Measurements from ENCODE around the gene DAB2IP.

The DAB2IP gene

DNA sequence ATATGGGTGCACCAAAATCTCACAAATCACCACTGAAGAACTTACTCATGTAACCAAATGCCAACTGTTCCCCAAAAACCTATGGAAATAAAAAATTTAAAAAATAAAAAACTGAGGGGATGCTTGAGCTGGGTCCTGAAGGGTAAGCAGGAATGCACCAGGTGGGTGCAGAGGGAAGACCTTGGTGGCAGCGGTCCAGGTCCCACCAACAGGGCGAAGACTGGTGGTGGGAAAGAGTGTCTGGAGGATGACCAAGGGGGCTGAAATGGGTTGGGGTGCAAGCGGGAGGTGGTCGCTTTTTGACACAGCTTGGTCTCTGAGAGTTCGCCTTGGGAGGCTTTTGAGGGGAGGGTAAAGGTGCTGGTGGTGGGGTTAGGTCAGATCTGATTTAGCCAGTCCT lies 3.3 kb upstream of the DAB2IP start:
- peaks cover 7 to 34% (median 27%) of the 10 kb centered on the region in 4 donors for H3K4me1 ChIP-seq
- DNase-seq: no peak
- H3K27me3 ChIP-seq: no peaks in the 10 kb centered on the region
- intact Hi-C loops (cut with DNase I; ENCODE audit: low total_unique reads): no loop called here
- no peak overlapping the region for H3K27ac ChIP-seq
- TF ChIP-seq, protein P1, sequence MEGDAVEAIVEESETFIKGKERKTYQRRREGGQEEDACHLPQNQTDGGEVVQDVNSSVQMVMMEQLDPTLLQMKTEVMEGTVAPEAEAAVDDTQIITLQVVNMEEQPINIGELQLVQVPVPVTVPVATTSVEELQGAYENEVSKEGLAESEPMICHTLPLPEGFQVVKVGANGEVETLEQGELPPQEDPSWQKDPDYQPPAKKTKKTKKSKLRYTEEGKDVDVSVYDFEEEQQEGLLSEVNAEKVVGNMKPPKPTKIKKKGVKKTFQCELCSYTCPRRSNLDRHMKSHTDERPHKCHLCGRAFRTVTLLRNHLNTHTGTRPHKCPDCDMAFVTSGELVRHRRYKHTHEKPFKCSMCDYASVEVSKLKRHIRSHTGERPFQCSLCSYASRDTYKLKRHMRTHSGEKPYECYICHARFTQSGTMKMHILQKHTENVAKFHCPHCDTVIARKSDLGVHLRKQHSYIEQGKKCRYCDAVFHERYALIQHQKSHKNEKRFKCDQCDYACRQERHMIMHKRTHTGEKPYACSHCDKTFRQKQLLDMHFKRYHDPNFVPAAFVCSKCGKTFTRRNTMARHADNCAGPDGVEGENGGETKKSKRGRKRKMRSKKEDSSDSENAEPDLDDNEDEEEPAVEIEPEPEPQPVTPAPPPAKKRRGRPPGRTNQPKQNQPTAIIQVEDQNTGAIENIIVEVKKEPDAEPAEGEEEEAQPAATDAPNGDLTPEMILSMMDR (IDR thresholded peaks at IDR 0.05): no peak
- no peaks in the 10 kb centered on the region for H3K36me3 ChIP-seq
- H3K4me3 ChIP-seq: no peak overlapping the region
- H3K9me3 ChIP-seq: no peaks in the 10 kb centered on the region

DNA sequence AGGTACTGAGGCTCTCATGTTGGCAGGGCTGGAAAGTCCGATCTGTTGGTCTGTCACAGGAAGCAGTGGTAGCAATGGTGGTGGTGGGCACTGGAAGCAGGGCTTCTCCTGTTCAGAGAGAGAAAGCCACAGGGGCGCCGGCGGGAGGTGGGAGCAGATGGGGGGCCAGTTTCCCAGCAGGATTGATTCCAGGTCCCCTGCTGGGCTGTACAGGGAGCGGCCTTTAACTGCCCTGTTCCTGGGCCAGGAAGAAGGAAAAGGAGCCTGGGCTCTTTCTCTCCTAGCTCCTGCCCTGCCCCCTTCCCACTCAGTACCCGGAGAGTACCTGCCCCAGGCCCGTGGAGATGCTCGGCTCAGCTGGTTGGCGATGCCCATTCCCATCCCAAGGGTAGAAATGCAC lies 2.6 kb upstream of the DAB2IP start:
- Histone ChIP-seq H3K36me3 (no peaks in the 10 kb centered on the region), H3K4me3 (no peak overlapping the region), H3K27ac (no peak overlapping the region), H3K4me1 (peaks cover 7 to 34% (median 27%) of the 10 kb centered on the region in 4 donors), H3K9me3 (no peaks in the 10 kb centered on the region), H3K27me3 (no peaks in the 10 kb centered on the region)
- DNase-seq: no peak
- TF ChIP-seq, protein P1 (IDR thresholded peaks at IDR 0.05): no peak
- intact Hi-C loops (cut with DNase I; ENCODE audit: low total_unique reads): no loop called here

DNA sequence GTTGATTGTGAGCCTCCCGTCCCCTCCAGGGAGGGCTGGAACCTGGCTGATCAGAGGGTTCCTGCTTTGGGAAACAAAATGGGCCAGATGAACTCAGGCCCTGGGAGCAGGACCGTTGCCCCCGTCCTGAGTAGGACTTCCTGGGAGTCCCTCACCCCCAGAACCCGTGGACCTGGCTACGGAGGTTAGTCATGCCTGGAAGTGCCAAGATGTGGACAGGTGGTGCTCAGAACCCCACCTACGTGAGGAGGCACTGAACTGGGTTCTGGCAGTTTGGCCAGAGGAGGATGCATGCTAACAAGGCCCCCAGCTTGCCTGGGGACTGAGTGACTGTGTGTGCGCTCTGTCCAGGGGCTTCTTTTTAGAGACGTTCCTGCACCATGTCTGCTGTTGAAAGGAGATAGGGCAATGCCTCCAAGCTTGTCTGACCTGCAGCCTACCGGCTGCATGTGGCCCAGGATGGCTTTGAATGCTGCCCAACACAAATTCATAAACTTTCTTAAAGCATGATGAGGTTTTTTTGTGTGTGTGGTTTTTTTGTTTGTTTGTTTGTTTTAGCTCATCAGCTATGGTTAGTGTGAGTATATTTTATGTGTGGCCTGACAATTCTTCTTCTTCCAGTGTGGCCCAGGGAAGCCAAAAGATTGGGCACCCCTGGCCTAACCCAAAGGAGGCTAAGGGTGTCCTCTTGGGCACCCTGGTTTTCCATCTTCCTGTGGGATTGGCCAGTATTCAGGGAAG lies 1.8 kb upstream of the DAB2IP start:
- intact Hi-C loops (cut with DNase I; ENCODE audit: low total_unique reads): no loop called here
- Histone ChIP-seq H3K27ac (peak overlapping the region; percentile 34 to 65), H3K4me3 (no peak overlapping the region), H3K36me3 (no peaks in the 10 kb centered on the region), H3K4me1 (peaks cover 7 to 34% (median 27%) of the 10 kb centered on the region in 4 donors), H3K27me3 (no peaks in the 10 kb centered on the region), H3K9me3 (no peaks in the 10 kb centered on the region)
- no peak for DNase-seq
- TF ChIP-seq, protein P1 (IDR thresholded peaks at IDR 0.05): no peak

DNA sequence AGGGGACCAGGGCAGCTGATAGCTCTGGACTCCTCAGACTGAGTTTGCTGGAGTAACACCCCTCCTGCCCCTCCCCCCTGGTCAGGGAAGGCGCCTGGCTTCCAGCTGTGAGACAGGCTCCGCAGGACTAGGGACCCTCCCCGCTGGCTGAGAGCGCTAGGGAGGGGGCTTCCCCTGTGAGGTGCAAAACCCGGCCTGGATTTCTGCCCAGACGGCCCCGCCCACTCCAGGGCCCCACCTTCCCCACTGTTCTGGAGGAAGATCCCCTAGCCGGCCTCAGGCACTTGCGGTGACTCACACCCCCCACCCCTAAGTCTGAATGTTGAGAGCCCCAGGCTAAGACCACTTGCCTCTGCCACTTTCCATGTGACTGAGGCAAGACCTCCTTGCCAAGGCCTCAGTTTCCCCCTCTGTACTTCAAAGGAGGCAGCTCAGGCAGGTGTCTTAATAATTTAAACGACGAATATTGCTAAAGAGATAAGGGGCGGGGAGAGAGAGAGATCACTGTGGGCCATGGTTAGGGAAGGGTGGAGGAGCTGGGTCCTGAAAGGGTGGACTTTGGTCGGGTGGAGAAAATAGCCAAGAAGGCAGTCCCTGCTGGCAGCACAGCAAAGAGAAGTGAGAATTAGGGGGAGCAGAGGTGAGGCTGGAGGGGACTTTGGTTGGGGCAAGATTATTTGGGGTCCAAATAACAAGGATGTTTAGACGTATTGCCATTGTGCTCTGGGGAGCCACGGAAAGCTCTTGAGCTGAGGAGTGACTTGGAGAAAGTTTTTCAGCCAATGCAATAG lies 1.0 kb upstream of the DAB2IP start:
- no peaks in the 10 kb centered on the region for H3K27me3 ChIP-seq
- H3K36me3 ChIP-seq: no peaks in the 10 kb centered on the region
- H3K27ac ChIP-seq: peak overlapping the region; percentile 34 to 65
- TF ChIP-seq, protein P1 (IDR thresholded peaks at IDR 0.05): no peak
- peaks cover 7 to 34% (median 27%) of the 10 kb centered on the region in 4 donors for H3K4me1 ChIP-seq
- H3K9me3 ChIP-seq: no peaks in the 10 kb centered on the region
- no peak for DNase-seq
- H3K4me3 ChIP-seq: no peak overlapping the region
- intact Hi-C loops (cut with DNase I; ENCODE audit: low total_unique reads): no loop called here

DNA sequence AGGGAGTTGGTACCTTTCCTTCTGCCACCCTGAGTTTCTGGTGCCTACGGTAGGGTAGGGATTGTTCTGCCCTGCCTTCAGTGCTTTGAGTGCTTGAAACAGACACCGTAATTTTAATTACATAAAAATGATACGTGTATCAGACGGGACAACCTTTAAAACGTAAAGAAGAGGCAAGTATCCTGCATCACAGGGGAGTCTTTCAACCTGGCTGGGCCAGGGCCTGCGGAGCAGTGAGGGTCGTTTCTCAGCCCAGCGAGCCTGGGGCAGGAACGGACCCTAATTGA lies 483 bp upstream of the DAB2IP start:
- no peaks in the 10 kb centered on the region for H3K27me3 ChIP-seq
- intact Hi-C loops (cut with DNase I; ENCODE audit: low total_unique reads): no loop called here

More for the DNA sequence above, 483 bp upstream of the DAB2IP start:
- peak overlapping the region; percentile 56 to 63 for H3K4me3 ChIP-seq
- peaks cover 7 to 34% (median 27%) of the 10 kb centered on the region in 4 donors for H3K4me1 ChIP-seq
- H3K36me3 ChIP-seq: no peaks in the 10 kb centered on the region
- no peaks in the 10 kb centered on the region for H3K9me3 ChIP-seq
- no peak for DNase-seq
- peak overlapping the region; percentile 52 to 65 for H3K27ac ChIP-seq
- TF ChIP-seq, protein P1 (IDR thresholded peaks at IDR 0.05): no peak

All from tibial artery (tissue), 4 donors.